DOHH2 (cell line): ENCODE data around the gene TGM4.

Experiments
- H3F3A ChIP-seq: fragments of 200-600 bp; sonication (generic), shearing (Covaris generic); 2 replicates; pipeline ENCODE4 v1.6.0; 2016; ENCODE audit warnings: antibody characterized with exemption, mild to moderate bottlenecking; ENCODE audit not compliant: control insufficient read depth, insufficient read depth
- H3K27ac ChIP-seq: fragments of 200-600 bp; sonication (generic); 2 replicates; pipeline ENCODE4 v1.5.1; 2014; ENCODE audit warnings: low read depth, mild to moderate bottlenecking, low read length, moderate library complexity
- H3K27me3 ChIP-seq: fragments of 200-600 bp; sonication (generic); 2 replicates; pipeline ENCODE4 v1.6.1; 2014; ENCODE audit warnings: mild to moderate bottlenecking, low read length, mixed read lengths; ENCODE audit not compliant: control insufficient read depth
- H3K36me3 ChIP-seq: fragments of 200-600 bp; sonication (generic); 2 replicates; pipeline ENCODE4 v1.6.1; 2014; ENCODE audit warnings: mild to moderate bottlenecking, low read length, moderate library complexity, mixed read lengths; ENCODE audit not compliant: control insufficient read depth
- H3K4me1 ChIP-seq: fragments of 200-600 bp; sonication (generic); 2 replicates; pipeline ENCODE4 v1.6.1; 2014; ENCODE audit warnings: mild to moderate bottlenecking, low read length, mixed read lengths; ENCODE audit not compliant: control insufficient read depth
- H3K4me2 ChIP-seq: fragments of 200-600 bp; sonication (generic); 2 replicates; pipeline ENCODE4 v1.6.0; 2014; ENCODE audit warnings: mild to moderate bottlenecking, low read length, moderate library complexity
- H3K4me3 ChIP-seq: fragments of 200-600 bp; sonication (generic); 2 replicates; pipeline ENCODE4 v1.5.1; 2014; ENCODE audit warnings: mild to moderate bottlenecking, low read length, mixed read lengths
- H3K79me2 ChIP-seq: fragments of 200-600 bp; sonication (generic); 2 replicates; pipeline ENCODE4 v1.6.1; 2014; ENCODE audit warnings: mild to moderate bottlenecking, low read length, mixed read lengths; ENCODE audit not compliant: control insufficient read depth
- H3K9me2 ChIP-seq: fragments of 200-600 bp; sonication (generic); replicated peaks from 2 replicates; pipeline ENCODE4 v1.6.1; 2014; ENCODE audit warnings: mild to moderate bottlenecking, low read length, mixed read lengths; ENCODE audit not compliant: control insufficient read depth
- H3K9me3 ChIP-seq: fragments of 200-600 bp; sonication (generic); 2 replicates; pipeline ENCODE4 v1.6.1; 2014; ENCODE audit warnings: antibody characterized with exemption, low read length, mixed read lengths; ENCODE audit not compliant: control insufficient read depth, insufficient read depth
- H4K20me1 ChIP-seq: fragments of 200-600 bp; sonication (generic); 2 replicates; pipeline ENCODE4 v1.6.0; 2014; ENCODE audit warnings: low read depth, mild to moderate bottlenecking, antibody characterized with exemption, low read length, moderate library complexity; ENCODE audit not compliant: control insufficient read depth, insufficient read depth
- EZH2phosphoT487 ChIP-seq: fragments of 200-600 bp; sonication (generic); IDR thresholded peaks from 2 replicates; pipeline ENCODE4 v1.6.1; 2017; ENCODE audit warnings: borderline replicate concordance, mild to moderate bottlenecking, antibody characterized with exemption, low read length, moderate library complexity, mixed read lengths
- TF ChIP-seq, protein P1 (sequence below): fragments of 200-600 bp; sonication (generic); IDR thresholded peaks from one replicate; pipeline ENCODE4 v1.5.1; 2014; ENCODE audit warnings: antibody characterized with exemption, mild to moderate bottlenecking, low read depth, low read length; ENCODE audit not compliant: poor library complexity, severe bottlenecking

Gene TGM4

DNA sequence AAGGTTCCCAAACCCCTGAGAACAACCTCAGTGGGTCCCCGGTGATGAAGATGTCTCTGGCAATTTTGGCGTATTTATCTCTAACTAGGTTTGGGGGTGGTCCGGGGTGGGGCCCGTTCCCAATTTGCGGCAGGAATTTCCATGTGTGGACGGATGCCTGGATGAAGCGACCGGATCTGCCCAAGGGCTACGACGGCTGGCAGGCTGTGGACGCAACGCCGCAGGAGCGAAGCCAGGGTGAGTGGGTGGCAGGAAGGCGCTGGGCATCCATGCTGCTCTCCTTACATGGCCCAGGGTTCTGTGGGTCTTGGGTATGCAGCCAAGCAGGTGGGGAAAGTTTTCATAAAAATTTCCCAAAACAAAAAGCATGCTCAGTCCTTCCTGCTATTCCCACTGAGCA, 29.3 kb downstream of the TGM4 start:
- Histone ChIP-seq H3K4me1 (no peaks in the 10 kb centered on the region), H3F3A (no peaks in the 10 kb centered on the region), H3K4me3 (no peak overlapping the region), H3K9me2 (no peaks in the 10 kb centered on the region), H3K27ac (no peak overlapping the region), H3K9me3 (no peaks in the 10 kb centered on the region; the same call in 1 of the 2 replicates), H3K36me3 (no peaks in the 10 kb centered on the region), H3K27me3 (peaks cover 7% of the 10 kb centered on the region), H3K79me2 (no peaks in the 10 kb centered on the region), H4K20me1 (no peaks in the 10 kb centered on the region), H3K4me2 (no peak overlapping the region)
- TF ChIP-seq EZH2phosphoT487: no peak
- TF ChIP-seq, protein P1, sequence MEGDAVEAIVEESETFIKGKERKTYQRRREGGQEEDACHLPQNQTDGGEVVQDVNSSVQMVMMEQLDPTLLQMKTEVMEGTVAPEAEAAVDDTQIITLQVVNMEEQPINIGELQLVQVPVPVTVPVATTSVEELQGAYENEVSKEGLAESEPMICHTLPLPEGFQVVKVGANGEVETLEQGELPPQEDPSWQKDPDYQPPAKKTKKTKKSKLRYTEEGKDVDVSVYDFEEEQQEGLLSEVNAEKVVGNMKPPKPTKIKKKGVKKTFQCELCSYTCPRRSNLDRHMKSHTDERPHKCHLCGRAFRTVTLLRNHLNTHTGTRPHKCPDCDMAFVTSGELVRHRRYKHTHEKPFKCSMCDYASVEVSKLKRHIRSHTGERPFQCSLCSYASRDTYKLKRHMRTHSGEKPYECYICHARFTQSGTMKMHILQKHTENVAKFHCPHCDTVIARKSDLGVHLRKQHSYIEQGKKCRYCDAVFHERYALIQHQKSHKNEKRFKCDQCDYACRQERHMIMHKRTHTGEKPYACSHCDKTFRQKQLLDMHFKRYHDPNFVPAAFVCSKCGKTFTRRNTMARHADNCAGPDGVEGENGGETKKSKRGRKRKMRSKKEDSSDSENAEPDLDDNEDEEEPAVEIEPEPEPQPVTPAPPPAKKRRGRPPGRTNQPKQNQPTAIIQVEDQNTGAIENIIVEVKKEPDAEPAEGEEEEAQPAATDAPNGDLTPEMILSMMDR: no peak

- Histone ChIP-seq H3K79me2 (no peaks in the 10 kb centered on the region), H3K4me2 (no peak overlapping the region), H3K4me1 (no peaks in the 10 kb centered on the region), H3K27ac (no peak overlapping the region), H4K20me1 (no peaks in the 10 kb centered on the region), H3K4me3 (no peak overlapping the region), H3K9me2 (no peaks in the 10 kb centered on the region), H3F3A (no peaks in the 10 kb centered on the region), H3K36me3 (no peaks in the 10 kb centered on the region), H3K9me3 (no peaks in the 10 kb centered on the region; the same call in 1 of the 2 replicates), H3K27me3 (peaks cover 14% of the 10 kb centered on the region)
- TF ChIP-seq EZH2phosphoT487: no peak
- TF ChIP-seq, protein P1: no peak
Measured at GRCh38 chr3:44905446-44906157, 31.2 kb downstream of the TGM4 start.

DNA sequence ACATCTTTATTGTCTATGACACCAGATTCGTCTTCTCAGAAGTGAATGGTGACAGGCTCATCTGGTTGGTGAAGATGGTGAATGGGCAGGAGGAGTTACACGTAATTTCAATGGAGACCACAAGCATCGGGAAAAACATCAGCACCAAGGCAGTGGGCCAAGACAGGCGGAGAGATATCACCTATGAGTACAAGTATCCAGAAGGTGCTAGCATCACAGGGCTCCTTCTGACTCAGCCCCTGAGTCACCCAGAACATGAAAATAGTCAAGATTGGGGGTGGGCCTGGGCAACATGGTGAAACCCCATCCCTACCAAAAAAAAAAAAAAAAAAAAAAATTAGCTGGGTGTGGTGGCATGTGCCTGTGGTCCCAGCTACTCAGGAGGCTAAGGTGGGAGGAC, 32.6 kb downstream of the TGM4 start:
- no peaks in the 10 kb centered on the region; the same call in 1 of the 2 replicates for H3K9me3 ChIP-seq
- H3K27me3 ChIP-seq: peaks cover 14% of the 10 kb centered on the region
- no peak overlapping the region for H3K27ac ChIP-seq
- H3K4me2 ChIP-seq: no peak overlapping the region
- no peaks in the 10 kb centered on the region for H3F3A ChIP-seq
- no peaks in the 10 kb centered on the region for H3K4me1 ChIP-seq
- no peaks in the 10 kb centered on the region for H4K20me1 ChIP-seq
- H3K4me3 ChIP-seq: no peak overlapping the region
- no peaks in the 10 kb centered on the region for H3K36me3 ChIP-seq
- no peak for TF ChIP-seq EZH2phosphoT487
- TF ChIP-seq, protein P1: no peak
- no peaks in the 10 kb centered on the region for H3K79me2 ChIP-seq
- H3K9me2 ChIP-seq: no peaks in the 10 kb centered on the region
